Inferior parietal cortex (tissue), 1 donor: ENCODE data around the gene POLR3G.

Experiments used
- DNase-seq: peaks from one replicate; pipeline ENCODE4 v3.0.0-alpha.2; 2016; ENCODE audit errors: extremely low spot score

Gene POLR3G

GRCh38 chr5:90550963-90551362 lies 76.3 kb downstream of the POLR3G start:
- no peak for DNase-seq

DNA sequence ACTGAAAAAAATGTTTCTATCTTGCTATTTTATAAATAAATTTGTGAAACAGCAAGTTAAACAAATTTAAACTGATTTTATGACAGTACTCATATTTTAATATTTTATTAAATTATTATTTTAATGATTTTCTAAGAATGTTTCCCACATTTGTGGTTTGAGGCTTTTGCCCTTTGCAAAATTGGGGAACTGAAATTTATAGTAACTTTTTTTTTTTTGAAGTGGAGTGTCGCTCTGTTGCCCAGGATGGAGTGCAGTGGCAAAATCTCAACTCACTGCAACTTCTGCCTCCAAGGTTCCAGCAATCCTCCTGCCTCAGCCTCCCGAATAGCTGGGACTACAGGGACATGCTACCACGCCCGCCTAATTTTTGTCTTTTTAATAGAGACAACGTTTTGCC lies 76.7 kb downstream of the POLR3G start:
- DNase-seq, result no peak

GRCh38 chr5:90553711-90554110 lies 79.0 kb downstream of the POLR3G start:
- DNase-seq, result no peak

- no peak for DNase-seq
These were observed 79.8 kb downstream of the POLR3G start for GRCh38 chr5:90554358-90555006.

DNA sequence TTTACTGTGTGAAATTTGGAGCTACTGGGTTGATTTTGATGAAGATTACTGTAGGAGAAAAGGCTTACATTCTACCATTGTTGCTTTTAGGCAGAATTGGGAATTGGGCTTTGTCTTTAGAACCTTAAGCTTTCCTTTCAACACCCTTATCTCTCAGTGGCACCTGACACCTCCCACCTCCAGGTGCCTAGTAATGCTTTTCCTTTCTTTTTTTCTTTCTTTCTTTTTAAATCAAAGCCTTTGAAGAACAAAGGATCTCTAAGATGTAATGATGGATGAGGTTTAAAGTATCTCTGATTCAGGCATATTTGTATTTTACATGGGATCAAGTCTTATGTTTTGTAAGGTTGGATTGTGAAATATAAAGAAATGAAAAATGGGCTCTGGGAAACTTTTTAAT lies 81.0 kb downstream of the POLR3G start:
- DNase-seq, result no peak

- no peak for DNase-seq
These were observed 82.7 kb downstream of the POLR3G start for GRCh38 chr5:90557391-90557790.

DNA sequence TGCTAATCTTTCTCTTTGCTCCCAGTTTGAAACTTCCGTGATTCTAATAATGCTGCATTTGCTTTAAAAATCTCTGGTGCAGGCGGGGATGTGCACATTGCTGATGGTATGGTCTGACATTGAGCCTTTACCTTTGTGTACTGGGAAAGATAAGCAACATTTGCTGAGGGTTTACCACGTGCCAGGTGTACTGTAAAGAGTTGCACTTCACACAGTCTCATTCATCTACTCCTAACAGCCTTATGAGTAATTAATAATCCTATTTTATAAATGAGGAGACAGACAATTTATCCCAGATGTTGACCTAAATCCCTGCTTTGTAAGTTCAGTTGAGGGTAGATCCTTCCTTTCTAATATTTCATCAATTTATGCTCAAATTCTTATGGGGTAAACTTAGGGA lies 83.2 kb downstream of the POLR3G start:
- DNase-seq, result no peak

GRCh38 chr5:90558344-90559192 lies 83.9 kb downstream of the POLR3G start, which contains the start of gene ADGRV1:
Gene ADGRV1 (plus strand): TSS chr5:90558797. CDS start chr5:90558896, 99 bp downstream.
- peak; percentile 58 for DNase-seq

DNA sequence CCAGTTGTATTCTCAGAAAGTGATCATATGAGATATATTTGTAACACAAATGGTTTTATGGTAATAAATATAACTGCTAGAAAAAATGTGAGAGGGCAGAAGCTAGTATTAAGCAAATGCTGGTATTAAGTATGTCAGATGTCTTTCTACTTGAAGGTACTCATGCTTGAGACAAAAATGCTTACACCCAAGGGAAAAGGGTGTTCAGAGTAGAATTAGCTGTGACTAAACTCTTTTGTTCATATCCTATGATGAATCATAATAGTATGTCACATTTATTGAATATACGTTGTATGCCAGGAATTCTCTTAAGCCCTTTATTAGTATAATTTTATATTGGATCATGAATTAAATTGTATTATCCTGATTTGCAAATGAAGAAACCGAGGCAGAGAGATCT lies 86.1 kb downstream of the POLR3G start:
- no peak for DNase-seq

DNA sequence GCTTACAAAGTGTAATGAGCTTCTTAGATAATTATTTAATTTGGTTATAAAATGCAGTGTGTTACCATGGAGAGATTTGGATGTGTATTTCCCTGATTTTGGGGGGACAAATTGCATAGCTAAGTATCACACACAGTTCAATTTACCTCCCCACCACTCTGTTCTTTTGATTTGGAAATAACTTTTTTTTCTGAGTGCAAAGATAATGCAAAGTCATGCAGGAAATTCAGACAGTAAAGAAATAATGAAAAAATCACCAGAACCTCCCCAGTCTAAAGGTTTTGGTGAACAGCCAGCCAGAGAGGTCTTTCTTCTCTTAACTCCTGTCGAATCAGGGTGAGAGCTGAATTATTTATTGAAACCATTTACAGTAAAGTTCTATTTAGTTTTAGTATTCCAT lies 87.1 kb downstream of the POLR3G start:
- no peak for DNase-seq

GRCh38 chr5:90562341-90562740 lies 87.7 kb downstream of the POLR3G start:
- no peak for DNase-seq

- DNase-seq, result no peak
These were observed 88.4 kb downstream of the POLR3G start for GRCh38 chr5:90563108-90563507.
